T-helper 2 cell treated with Interferon-gamma antibody and Interleukin-4, amounts not matched to agents 5 μg/mL and 100 μg/mL, for 36 hours (primary cell): ENCODE measurements around the gene LSP1.
A peak's percentile ranks its signal among the peaks of the same experiment; 100 is the strongest.
"Not testable (repeated sequence)": the region's sequence is repeated elsewhere in the genome, so short reads cannot be mapped to it uniquely, and the experiment has no call there.

Source experiments
- DNase-seq: peaks from one replicate; pipeline ENCODE4 v3.0.0; 2021; ENCODE audit warnings: low spot score
- H3K27ac Mint-ChIP-seq: one replicate; pipeline ENCODE4 v1.8.0; 2021; ENCODE audit warnings: mild to moderate bottlenecking, mixed read lengths
- H3K27me3 Mint-ChIP-seq: one replicate; pipeline ENCODE4 v1.8.0; 2021; ENCODE audit warnings: low read depth, mixed read lengths
- H3K36me3 Mint-ChIP-seq: one replicate; pipeline ENCODE4 v1.8.0; 2021; ENCODE audit warnings: low read depth, mixed read lengths
- H3K4me1 Mint-ChIP-seq: one replicate; pipeline ENCODE4 v1.8.0; 2021; ENCODE audit warnings: low read depth, mixed read lengths
- H3K4me3 Mint-ChIP-seq: one replicate; pipeline ENCODE4 v1.8.0; 2022; ENCODE audit warnings: mild to moderate bottlenecking, moderate library complexity, mixed read lengths
- H3K9me3 Mint-ChIP-seq: one replicate; pipeline ENCODE4 v1.8.0; 2021; ENCODE audit warnings: mixed read lengths

LSP1 gene, protein sequence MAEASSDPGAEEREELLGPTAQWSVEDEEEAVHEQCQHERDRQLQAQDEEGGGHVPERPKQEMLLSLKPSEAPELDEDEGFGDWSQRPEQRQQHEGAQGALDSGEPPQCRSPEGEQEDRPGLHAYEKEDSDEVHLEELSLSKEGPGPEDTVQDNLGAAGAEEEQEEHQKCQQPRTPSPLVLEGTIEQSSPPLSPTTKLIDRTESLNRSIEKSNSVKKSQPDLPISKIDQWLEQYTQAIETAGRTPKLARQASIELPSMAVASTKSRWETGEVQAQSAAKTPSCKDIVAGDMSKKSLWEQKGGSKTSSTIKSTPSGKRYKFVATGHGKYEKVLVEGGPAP

DNA sequence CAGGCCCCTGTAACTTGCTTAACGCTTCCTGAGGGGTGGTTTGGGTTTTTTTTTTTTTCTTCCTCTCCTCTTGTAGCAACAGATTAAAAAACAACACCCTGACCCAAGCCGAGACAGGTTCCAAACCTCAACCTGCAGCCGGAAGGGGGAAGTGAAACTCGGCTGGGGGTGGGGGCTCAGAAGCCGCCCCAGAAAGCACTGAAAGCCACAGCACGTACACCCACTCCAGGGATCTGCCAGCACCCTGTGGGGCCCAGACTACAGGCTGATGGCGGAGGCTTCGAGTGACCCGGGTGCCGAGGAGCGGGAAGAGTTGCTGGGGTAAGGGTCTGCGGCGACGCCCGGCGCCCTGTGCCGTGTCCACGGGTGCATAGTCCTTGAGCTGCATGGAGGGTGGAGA is at the start of gene LSP1:
Gene LSP1, plus strand, starts transcription at position 208 of the 400 bp plus-strand sequence. Its CDS starts 61 bp downstream, at position 269.
- peak; percentile 90 for DNase-seq
- no peaks in the 10 kb centered on the region for H3K9me3 Mint-ChIP-seq
- H3K4me1 Mint-ChIP-seq = peaks cover 29% of the 10 kb centered on the region
- H3K27ac Mint-ChIP-seq = peak within 1 kb of the TSS; percentile 92
- H3K36me3 Mint-ChIP-seq = peaks cover 18% of the 10 kb centered on the region
- no peaks in the 10 kb centered on the region for H3K27me3 Mint-ChIP-seq
- H3K4me3 Mint-ChIP-seq = peak within 1 kb of the TSS; percentile 98

DNA sequence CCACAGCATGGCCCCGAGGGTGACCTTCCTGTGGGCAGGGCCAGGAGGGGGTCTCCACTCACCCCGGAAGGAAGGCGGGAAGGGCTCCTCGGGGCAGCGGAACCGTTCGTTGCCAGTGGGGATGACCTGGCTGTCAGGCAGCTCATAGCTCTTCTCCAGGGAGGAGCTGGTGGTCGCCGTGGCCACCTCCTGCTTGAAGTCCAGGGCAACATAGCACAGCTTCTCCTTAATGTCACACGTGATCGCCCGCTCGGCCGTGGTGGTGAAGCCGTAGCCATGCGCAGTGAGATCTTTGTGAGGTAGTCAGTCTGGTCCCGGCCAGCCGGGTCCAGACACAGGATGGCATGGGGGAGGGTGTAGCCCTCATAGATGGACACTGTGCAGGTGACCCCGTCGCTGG is 49.6 kb upstream of the LSP1 start:
- H3K9me3 Mint-ChIP-seq = no peaks in the 10 kb centered on the region
- no peak overlapping the region for H3K27ac Mint-ChIP-seq
- no peak for DNase-seq
- H3K36me3 Mint-ChIP-seq = no peaks in the 10 kb centered on the region
- H3K27me3 Mint-ChIP-seq = no peaks in the 10 kb centered on the region
- H3K4me3 Mint-ChIP-seq = no peak overlapping the region
- H3K4me1 Mint-ChIP-seq = no peaks in the 10 kb centered on the region

DNA sequence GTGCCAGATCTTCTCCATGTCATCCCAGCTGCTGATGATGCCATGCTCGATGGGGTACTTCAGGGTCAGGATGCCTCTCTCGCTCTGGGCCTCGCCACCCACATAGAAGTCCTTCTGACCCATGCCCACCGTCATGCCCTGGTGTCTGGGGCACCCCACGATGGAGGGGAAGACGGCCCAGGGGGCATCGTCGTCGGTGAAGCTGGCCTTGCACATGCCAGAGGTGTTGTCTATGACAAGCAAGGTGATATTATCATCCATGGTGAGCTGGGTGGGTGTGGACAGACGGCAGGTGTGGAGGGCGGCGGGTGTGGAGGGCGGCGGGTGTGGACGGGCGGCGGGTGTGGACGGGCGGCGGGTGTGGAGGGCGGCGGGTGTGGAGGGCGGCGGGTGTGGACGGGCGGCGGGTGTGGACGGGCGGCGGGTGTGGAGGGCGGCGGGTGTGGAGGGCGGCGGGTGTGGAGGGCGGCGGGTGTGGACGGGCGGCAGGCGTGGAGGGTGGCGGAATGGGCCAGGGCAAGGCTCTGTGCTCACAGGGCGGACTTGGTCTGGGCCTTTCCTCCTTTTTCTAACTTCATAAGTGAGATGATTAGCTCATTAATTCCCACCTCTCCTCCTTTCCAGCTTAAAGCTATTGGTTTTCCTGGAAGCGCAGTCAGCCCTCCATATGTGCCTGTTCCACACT is 48.9 kb upstream of the LSP1 start:
- not testable (repeated sequence) for H3K9me3 Mint-ChIP-seq, H3K27ac Mint-ChIP-seq, H3K4me3 Mint-ChIP-seq, H3K27me3 Mint-ChIP-seq, H3K4me1 Mint-ChIP-seq, DNase-seq, H3K36me3 Mint-ChIP-seq

DNA sequence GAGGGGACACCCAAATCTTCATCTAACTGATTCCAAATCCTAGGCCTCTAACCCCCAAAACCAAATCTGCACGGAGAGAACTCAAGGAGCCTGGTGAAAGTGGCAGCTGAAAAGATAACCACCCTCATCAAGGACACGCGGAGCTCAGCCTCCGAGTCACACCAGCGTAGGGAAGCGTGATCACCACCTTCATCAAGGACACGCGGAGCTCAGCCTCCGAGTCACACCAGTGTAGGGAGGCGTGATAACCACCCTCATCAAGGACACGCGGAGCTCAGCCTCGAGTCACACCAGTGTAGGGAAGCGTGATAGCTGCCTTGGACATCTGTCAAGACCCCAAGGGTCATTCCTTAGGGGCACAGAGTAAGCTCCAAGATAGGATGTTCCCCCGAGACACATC is 47.4 kb upstream of the LSP1 start:
- no peaks in the 10 kb centered on the region for H3K4me1 Mint-ChIP-seq
- H3K9me3 Mint-ChIP-seq = no peaks in the 10 kb centered on the region
- DNase-seq = no peak
- no peak overlapping the region for H3K4me3 Mint-ChIP-seq
- H3K27me3 Mint-ChIP-seq = no peaks in the 10 kb centered on the region
- H3K27ac Mint-ChIP-seq = no peak overlapping the region
- no peaks in the 10 kb centered on the region for H3K36me3 Mint-ChIP-seq

DNA sequence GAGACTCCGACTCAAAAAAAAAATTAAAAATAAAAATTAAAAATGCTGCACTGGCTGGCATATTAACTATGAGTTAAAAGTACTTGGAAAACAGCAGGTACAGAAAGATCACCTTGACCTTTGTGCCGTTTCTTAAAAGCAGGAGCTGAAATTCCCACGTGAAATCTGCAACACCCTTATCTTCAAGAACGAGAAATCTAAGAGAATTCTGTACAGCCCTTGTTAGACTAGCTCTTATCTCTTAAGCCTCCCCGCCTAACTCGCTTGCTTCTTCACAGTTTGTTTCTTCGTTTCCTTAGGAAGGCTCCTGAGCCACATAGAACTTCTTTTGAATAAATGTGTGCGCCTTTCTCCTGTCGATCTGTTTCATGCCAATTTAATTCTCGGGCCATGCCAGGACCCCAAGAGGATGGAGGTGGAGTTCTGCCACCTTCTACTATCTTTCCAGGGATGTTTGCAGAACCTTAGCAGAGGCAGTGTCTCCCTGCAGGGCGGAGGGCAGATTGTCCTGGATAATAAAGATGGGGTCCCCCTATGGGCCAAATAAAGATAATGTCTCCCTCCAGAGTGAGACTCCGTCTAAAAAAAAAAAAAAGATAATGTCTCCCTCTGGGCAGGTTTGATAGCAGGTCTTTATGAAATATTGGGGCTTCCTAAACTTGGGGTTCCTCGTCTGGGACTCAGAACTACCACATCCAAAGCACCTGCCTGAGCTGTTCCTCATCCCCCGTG is 45.5 kb upstream of the LSP1 start:
- no peaks in the 10 kb centered on the region for H3K36me3 Mint-ChIP-seq
- no peak overlapping the region for H3K27ac Mint-ChIP-seq
- H3K4me3 Mint-ChIP-seq = no peak overlapping the region
- H3K4me1 Mint-ChIP-seq = no peaks in the 10 kb centered on the region
- DNase-seq = no peak
- no peaks in the 10 kb centered on the region for H3K27me3 Mint-ChIP-seq
- H3K9me3 Mint-ChIP-seq = no peaks in the 10 kb centered on the region

DNA sequence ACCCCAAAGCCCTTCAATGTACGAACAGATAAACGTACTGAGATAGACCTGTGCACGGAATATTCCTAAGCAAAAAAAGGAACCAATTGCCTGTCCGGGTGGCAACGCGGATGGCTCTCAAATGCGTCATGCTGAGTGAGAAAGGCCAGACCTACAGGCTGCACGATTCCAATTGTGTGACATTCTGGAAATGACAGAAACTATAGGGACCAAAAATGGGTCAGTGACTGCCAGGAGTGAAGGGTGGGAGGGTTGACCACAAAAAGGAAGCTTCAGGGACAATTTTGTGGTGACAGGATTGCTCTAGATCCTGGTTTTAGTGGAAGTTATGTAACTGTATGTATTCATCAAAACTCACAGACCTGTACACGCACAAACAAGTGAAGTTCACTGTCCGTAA is 42.1 kb upstream of the LSP1 start:
- Mint-ChIP-seq H3K27ac (no peak overlapping the region), H3K4me1 (no peaks in the 10 kb centered on the region), H3K4me3 (no peak overlapping the region), H3K27me3 (peaks cover 4% of the 10 kb centered on the region), H3K36me3 (no peaks in the 10 kb centered on the region), H3K9me3 (no peaks in the 10 kb centered on the region)
- DNase-seq = no peak

DNA sequence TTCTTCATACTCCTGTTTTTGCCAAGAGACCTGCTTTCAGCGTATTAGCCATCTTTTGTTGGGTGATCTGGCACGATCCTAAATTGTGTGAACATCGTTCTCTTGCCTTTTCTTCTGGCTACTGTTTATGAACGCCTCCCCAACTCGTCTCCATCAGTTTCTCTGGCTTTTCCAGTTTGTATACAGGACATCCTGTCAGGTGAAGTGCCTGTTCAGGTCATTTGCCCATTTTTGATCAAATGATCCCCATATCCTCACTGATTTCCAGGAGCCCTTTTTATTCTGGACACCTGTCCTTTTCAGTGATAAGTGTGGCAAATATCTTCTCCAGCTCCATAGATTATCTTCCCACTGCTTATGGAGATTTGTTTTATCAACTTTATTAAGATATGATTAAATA is 40.6 kb upstream of the LSP1 start:
- H3K4me1 Mint-ChIP-seq = no peaks in the 10 kb centered on the region
- H3K9me3 Mint-ChIP-seq = no peaks in the 10 kb centered on the region
- H3K27ac Mint-ChIP-seq = no peak overlapping the region
- no peaks in the 10 kb centered on the region for H3K36me3 Mint-ChIP-seq
- no peak for DNase-seq
- H3K27me3 Mint-ChIP-seq = peaks cover 5% of the 10 kb centered on the region
- H3K4me3 Mint-ChIP-seq = no peak overlapping the region

DNA sequence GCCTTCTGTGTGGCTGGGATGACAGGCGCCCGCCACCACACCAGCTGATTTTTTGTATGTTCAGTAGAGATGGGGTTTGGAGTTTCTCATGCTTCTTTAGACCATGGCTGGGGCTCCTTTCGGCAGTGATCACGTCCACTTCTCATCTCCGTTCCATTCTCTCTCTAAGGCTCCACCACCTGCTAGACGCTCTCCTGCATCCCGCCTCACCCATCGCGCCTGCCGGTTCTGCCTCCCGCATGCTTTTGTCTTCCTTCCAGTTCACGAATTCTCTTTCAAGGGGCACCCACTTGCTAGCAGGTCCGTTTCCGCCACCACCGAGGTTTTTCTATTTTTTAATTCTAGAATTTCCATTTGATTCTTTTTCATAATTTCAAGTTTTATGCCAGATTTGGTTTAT is 40.1 kb upstream of the LSP1 start:
- peaks cover 7% of the 10 kb centered on the region for H3K27me3 Mint-ChIP-seq
- DNase-seq = no peak
- H3K36me3 Mint-ChIP-seq = no peaks in the 10 kb centered on the region
- H3K4me3 Mint-ChIP-seq = no peak overlapping the region
- no peaks in the 10 kb centered on the region for H3K9me3 Mint-ChIP-seq
- no peaks in the 10 kb centered on the region for H3K4me1 Mint-ChIP-seq
- no peak overlapping the region for H3K27ac Mint-ChIP-seq

DNA sequence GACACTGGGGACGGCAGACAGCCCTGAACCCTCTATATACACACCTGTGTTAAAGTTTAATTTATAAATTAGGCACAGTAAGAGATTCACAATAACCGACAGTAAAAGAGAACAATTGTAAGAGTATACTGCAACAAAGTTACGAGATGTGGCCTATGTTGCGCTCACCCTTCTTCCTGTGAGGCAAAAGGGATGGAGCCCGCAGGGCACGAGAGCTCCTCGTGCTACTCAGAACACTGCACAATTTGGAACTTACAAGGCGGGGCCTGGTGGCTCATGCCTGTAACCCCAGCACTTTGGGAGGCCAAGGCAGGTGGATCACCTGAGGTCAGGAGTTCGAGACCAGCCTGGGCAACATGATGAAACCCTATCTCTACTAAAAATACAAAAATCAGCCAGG is 39.5 kb upstream of the LSP1 start:
- H3K27ac Mint-ChIP-seq, H3K27me3 Mint-ChIP-seq, H3K9me3 Mint-ChIP-seq, H3K4me3 Mint-ChIP-seq, DNase-seq, H3K36me3 Mint-ChIP-seq, H3K4me1 Mint-ChIP-seq: not testable (repeated sequence)

DNA sequence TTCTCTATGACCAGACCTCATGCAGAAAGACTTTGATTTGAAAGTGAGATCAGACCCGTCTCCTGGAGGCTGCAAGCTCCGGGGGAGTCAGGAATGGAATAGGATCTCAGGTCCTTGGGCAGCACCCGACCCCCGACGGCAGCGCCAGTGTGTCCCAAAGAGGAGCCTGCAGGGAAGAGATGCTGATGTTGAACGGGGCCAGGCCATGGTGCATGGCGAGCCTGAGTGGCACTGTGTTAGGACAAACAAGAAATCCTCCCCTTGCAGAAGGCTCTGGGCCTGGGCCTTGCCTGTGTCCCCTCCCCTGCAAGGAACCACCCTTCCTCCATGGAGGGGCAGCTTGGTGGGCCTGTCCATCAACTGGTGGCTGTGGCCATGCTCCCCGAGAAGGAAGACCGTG is 38.2 kb upstream of the LSP1 start:
- Mint-ChIP-seq H3K9me3 (no peaks in the 10 kb centered on the region), H3K4me1 (no peaks in the 10 kb centered on the region), H3K27me3 (peaks cover 7% of the 10 kb centered on the region), H3K4me3 (no peak overlapping the region), H3K27ac (no peak overlapping the region), H3K36me3 (no peaks in the 10 kb centered on the region)
- DNase-seq = no peak

DNA sequence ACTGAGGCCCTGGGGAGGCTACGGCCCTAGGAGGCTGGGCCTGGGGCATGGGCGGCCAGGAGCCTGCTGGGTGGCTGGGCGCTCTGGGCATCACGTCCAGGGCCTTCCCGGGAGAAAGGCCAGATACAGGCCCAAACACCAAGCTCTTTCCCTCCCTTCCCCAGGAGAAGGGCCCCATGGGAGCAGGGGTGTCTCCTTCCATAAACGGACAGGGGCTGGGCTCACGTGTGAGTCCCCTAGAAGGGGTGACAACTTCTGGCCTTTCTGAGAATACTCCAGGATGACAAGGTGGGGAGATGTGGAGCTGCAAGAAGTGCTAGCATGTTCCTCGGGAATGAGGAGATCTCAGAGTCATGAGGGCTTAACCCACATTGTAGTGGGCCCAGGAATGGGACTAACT is 37.6 kb upstream of the LSP1 start:
- H3K4me1 Mint-ChIP-seq = no peaks in the 10 kb centered on the region
- H3K27me3 Mint-ChIP-seq = peaks cover 7% of the 10 kb centered on the region
- H3K9me3 Mint-ChIP-seq = peaks cover 2% of the 10 kb centered on the region
- no peaks in the 10 kb centered on the region for H3K36me3 Mint-ChIP-seq
- DNase-seq = no peak
- H3K27ac Mint-ChIP-seq = no peak overlapping the region
- H3K4me3 Mint-ChIP-seq = no peak overlapping the region

DNA sequence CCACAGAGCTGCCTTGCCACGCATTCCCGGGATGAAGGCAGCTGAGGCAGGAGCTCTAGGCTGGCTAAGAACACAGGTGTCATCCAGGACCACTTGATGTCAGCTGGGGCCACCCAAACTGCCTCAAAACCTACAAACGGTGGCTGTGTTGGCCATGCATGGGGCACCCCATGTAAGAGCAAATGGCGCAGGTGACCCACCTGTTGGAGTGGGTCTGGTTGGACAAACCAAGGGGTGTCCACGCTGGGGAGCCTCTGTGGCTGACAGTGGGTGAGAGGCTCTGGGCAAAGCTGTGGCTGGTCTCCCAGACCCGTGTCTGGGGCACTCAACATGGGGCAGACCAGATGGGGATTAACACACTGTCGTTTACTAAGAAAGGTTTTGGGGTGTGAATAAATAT is 37.1 kb upstream of the LSP1 start:
- Mint-ChIP-seq H3K4me1 (no peaks in the 10 kb centered on the region), H3K27ac (no peak overlapping the region), H3K27me3 (peaks cover 7% of the 10 kb centered on the region), H3K36me3 (no peaks in the 10 kb centered on the region), H3K4me3 (no peak overlapping the region), H3K9me3 (peaks cover 4% of the 10 kb centered on the region)
- DNase-seq = no peak

DNA sequence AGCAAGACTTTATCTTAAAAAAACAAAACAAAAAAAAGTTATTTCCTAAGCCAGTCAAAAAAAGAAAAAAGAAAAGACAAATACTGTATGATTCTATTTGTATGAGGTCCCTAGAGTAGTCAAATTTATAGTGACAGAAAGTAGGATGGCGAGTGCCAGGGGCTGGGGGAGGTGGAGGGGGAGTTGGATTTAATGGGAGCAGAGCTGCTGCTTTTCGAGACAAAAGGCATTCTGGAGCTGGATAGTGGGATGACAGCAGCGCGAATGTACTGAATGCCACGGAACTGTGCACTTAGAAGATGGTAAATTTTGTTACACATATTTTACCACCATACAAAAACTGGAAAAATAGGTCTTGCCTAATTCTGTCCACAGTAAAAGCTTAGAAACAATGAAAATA is 35.9 kb upstream of the LSP1 start:
- Mint-ChIP-seq H3K4me1 (no peaks in the 10 kb centered on the region), H3K36me3 (no peaks in the 10 kb centered on the region), H3K27me3 (peaks cover 7% of the 10 kb centered on the region), H3K4me3 (no peak overlapping the region), H3K27ac (no peak overlapping the region), H3K9me3 (peaks cover 4% of the 10 kb centered on the region)
- DNase-seq = no peak

DNA sequence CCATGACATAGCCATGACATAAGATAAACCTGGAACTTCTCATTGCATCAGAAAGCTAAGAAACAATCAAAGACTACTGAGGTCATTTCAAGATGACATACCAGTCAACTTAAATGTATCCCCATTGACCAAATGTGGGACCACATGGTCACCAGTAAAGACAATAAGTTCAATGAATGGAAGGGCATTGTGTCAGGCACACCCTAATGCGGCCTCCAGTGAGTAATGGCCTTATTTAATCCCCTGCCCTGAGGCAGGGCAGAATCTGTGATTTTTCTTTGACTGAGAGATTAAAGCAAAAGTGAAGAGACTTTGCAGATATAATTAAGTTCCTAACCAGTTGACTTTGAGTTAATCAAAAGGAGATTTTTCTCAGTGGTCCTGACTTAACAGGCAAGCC is 35.4 kb upstream of the LSP1 start:
- Mint-ChIP-seq H3K9me3 (peaks cover 4% of the 10 kb centered on the region), H3K27ac (no peak overlapping the region), H3K27me3 (peaks cover 7% of the 10 kb centered on the region), H3K36me3 (no peaks in the 10 kb centered on the region), H3K4me1 (no peaks in the 10 kb centered on the region), H3K4me3 (no peak overlapping the region)
- DNase-seq = no peak
